ENCODE data around the gene RASA3. TPM values are rescaled to one million over a fixed set of nuclear protein-coding genes. Genes with fewer than 3 reads are reported as not detected.

The RASA3 gene
- total and polyA plus RNA-seq, 10 of the 15 experiments (the other 5 are each of a cell fraction or from before 2014, with no cell fraction given), result 0.79 to 33.9 (median 17.6) TPM

GRCh38 chr13:113990321-113990837, 142.0 kb downstream of the RASA3 start:
- Histone ChIP-seq H3K4me1 (ENCODE audit: control insufficient read depth, insufficient read depth, low read length) (no peaks in the 10 kb centered on the region; the same call in 1 of the 2 replicates), H3K36me3 (ENCODE audit: control insufficient read depth in 2 of 2, insufficient read depth in 2 of 2, low read length in 1 of 2) (peaks cover 5 to 8% of the 10 kb centered on the region in 2 experiments; a peak in 3 of 4 replicates), H3K4me3 (no peak overlapping the region), H3K79me2 (ENCODE audit: control insufficient read depth, insufficient read depth, low read length) (no peaks in the 10 kb centered on the region), H3K9me3 (replicated peaks; ENCODE audit: control insufficient read depth, insufficient read depth, low read length) (no peaks in the 10 kb centered on the region; the same call in 2 of the 3 replicates), H4K20me1 (ENCODE audit: control insufficient read depth, insufficient read depth) (no peaks in the 10 kb centered on the region), H3K9ac (ENCODE audit: control insufficient read depth, insufficient read depth, low read length) (no peak overlapping the region), H3K27ac (ENCODE audit: control insufficient read depth, insufficient read depth) (no peak overlapping the region), H3K27me3 (replicated peaks in 1 of 2; ENCODE audit: control insufficient read depth in 2 of 2, insufficient read depth in 2 of 2, low read length in 1 of 2) (no peaks in the 10 kb centered on the region), H2AFZ (ENCODE audit: control insufficient read depth, low read depth, low read length) (no peak overlapping the region), H3K4me2 (ENCODE audit: control insufficient read depth, insufficient read depth) (no peak overlapping the region)
- ATAC-seq (no peak), FAIRE-seq (no peak), DNase-seq (ENCODE audit: low read depth, low spot score) (no peak)
- ChIA-PET POLR2A (no interaction called here), SMC1A (ENCODE audit: uncharacterized antibody, unreplicated experiment) (no interaction called here), RAD21 (ENCODE audit: unreplicated experiment) (no interaction called here), CTCF (no interaction called here)
- BruUV-seq (replicated peaks), result no TSS peak
- WGBS (ENCODE audit: insufficient coverage, insufficient replicate concordance, low lambda C conversion rate, missing lambda C conversion rate), result 93% methylated on average over 9 of the region's 9 CpGs
- intact Hi-C loops (cut with micrococcal nuclease; ENCODE audit: unreplicated experiment) (no loop called here), in situ Hi-C loops (cut with MboI) (no loop called here)
- TF ChIP-seq ASH2L (IDR thresholded peaks at IDR 0.05; ENCODE audit: borderline replicate concordance, low read depth), result no peak
- TF ChIP-seq MEF2A (IDR thresholded peaks at IDR 0.05; ENCODE audit: insufficient read depth, low read depth, low read length), result no peak
- TF ChIP-seq HDAC6 (IDR thresholded peaks at IDR 0.05; ENCODE audit: unreplicated experiment), result no peak
- no peak for TF ChIP-seq ZNF217 (IDR thresholded peaks at IDR 0.05)
- no peak for TF ChIP-seq ZZZ3 (IDR thresholded peaks at IDR 0.05; ENCODE audit: control insufficient read depth, insufficient read length, low read depth)
- TF ChIP-seq CEBPZ (IDR thresholded peaks at IDR 0.05; ENCODE audit: low read depth, low read length), result no peak
- no peak for TF ChIP-seq SREBF1 (IDR thresholded peaks at IDR 0.05; ENCODE audit: low read length)
- no peak for TF ChIP-seq BACH1 (IDR thresholded peaks at IDR 0.05; ENCODE audit: borderline replicate concordance)
- TF ChIP-seq RELA (IDR thresholded peaks at IDR 0.05; ENCODE audit: borderline replicate concordance, partially characterized antibody), result no peak
- no peak for TF ChIP-seq MAX (IDR thresholded peaks at IDR 0.05; ENCODE audit: low read depth, low read length)

Measured in GM12878 (cell line).